ENCODE data around the gene VPS13C. TPM values are rescaled to one million over a fixed set of nuclear protein-coding genes. Genes with fewer than 3 reads are reported as not detected.
A peak's percentile ranks its signal among the peaks of the same experiment; 100 is the strongest.

VPS13C gene
- total RNA-seq, 1 donor from 2014 or later = 54.3 TPM

GRCh38 chr15:61879219-61879618 is 181.0 kb downstream of the VPS13C start:
- no peak for DNase-seq (ENCODE audit: low read depth)

- peak; percentile 2 for DNase-seq (ENCODE audit: low read depth)
These were observed 188.2 kb downstream of the VPS13C start for GRCh38 chr15:61871926-61872522.

GRCh38 chr15:61869656-61870055 is 190.6 kb downstream of the VPS13C start:
- DNase-seq (ENCODE audit: low read depth) = no peak

- DNase-seq (ENCODE audit: low read depth) = no peak
These were observed 198.3 kb downstream of the VPS13C start for GRCh38 chr15:61861962-61862361.

GRCh38 chr15:61857169-61857829 is 202.9 kb downstream of the VPS13C start:
- no peak for DNase-seq (ENCODE audit: low read depth)

- DNase-seq (ENCODE audit: low read depth) = no peak
These were observed 204.0 kb downstream of the VPS13C start for GRCh38 chr15:61856295-61856694.

DNA sequence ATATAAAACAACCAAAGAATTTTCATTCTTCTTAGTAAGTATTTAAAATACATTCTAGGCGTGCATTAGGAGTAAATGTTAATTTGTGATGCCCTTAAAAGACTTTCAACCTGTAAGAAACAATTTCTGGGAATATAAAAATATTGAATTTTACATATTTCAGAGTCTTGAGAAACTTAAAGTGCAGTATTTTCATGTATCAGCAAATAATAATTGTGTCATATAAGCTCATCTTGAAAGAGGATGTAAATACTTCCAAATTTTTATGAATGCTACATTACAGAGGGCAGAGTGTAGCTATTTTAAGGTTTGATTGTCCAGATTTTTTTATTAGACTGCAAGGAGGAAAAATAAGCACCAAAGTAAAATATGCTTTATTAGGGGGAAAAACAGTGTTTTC is 207.1 kb downstream of the VPS13C start:
- no peak for DNase-seq (ENCODE audit: low read depth)

- DNase-seq (ENCODE audit: low read depth) = no peak
These were observed 208.3 kb downstream of the VPS13C start for GRCh38 chr15:61851955-61852354.

GRCh38 chr15:61849447-61849846 is 210.8 kb downstream of the VPS13C start:
- no peak for DNase-seq (ENCODE audit: low read depth)

GRCh38 chr15:61841466-61841865 is 218.8 kb downstream of the VPS13C start:
- DNase-seq (ENCODE audit: low read depth) = peak; percentile 66

- DNase-seq (ENCODE audit: low read depth) = no peak
These were observed 220.2 kb downstream of the VPS13C start for GRCh38 chr15:61840090-61840489.

GRCh38 chr15:61839546-61839945 is 220.7 kb downstream of the VPS13C start:
- DNase-seq (ENCODE audit: low read depth) = no peak

DNA sequence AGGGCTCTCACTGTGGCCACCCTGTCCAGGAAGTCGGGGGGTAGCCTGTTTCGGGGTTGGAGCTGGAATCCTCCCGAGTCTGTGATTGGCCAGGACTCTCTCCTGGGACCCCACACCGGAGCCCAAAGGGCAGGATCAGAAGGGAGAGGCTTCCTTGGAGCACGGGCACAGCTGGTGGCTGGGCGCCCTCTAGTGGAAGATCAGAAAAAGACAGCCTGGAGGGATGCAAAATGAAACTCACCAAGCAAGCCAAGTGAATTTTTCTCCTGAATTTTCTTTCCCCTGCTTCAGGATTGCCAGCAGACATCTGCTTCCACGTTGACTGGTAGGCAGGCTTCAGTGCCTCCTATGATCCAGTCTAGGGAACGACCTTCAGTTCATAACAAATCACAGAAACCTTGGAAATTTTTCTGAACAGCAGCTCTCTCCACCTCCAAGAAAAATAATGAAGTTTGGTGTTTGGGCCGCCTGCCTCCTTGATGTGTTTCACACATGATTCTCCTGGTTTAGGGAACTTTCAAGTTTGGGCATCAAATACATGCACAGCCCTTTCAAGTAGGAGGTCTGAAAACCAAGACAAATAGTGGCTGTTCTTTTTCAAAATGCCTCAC is 224.6 kb downstream of the VPS13C start:
- DNase-seq (ENCODE audit: low read depth) = peak; percentile 77

DNA sequence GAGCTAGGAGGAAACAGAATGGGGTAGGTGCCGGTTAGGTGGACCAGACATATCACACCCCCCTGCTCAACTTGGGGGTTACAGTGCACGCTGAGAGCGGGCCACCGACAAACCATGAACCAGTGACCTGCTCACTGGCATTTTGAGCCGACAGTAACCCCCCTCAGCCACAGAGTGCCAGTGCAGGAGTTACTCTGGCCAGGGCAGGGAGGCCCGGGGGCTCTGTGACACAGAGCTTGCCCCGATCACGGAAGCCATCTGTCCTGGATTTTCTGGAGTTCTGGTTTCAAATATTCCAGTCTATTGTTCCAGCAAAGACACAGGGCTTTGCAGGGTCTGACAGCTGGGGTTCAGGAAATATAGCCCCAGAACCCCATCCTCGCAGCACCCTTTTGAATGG is 225.2 kb downstream of the VPS13C start:
- no peak for DNase-seq (ENCODE audit: low read depth)

DNA sequence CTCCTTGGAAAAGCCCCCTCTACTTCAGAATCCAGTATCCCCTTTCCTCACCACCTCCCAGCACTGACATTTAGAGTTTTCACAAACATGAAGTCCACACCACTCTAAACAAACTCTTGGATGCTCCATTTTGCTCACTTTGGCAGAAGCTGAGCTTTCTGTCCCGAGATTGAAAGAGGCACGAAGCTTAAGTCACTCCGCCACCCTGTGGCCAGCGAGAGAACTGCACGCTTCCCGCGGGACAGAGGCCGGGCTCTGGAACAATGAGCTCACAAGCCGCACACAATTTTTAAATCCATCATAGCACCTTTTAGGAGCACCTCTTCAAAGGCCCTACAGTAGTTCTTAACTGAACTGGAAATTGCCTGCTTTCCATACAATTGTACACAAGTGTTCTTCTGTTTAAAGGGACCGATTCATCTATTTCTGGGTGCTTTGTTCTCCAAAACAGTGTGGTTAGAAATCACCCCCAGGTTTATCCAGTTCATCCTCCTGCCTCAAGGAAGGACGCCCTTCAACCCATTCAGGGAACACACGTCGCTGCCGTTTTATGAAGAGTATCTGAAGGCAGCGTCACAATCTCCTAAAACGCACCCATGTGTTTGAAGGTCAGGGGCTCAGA is 226.1 kb downstream of the VPS13C start:
- DNase-seq (ENCODE audit: low read depth) = peak; percentile 82

- no peak for DNase-seq (ENCODE audit: low read depth)
These were observed 228.0 kb downstream of the VPS13C start for GRCh38 chr15:61832223-61832622.

DNA sequence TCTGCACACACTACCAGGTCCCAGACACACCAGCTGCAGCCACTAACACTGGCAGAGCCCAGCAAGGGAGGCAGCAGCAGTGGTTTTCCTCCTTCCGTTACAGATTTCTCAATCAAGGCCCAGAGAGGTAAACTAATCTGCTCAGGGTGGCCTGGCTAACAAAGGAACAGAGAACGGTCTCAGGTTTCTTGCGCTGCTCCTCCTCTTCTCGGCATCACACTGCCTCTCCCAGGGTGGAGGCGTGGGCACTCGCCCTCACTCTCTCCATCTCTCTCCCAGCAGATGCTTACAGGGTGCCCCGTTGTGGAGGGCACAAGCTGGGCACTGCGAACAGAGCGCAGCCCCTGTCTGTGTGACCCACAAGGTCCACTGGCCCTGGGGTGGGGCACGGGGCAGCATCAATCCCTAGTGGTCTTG is 228.7 kb downstream of the VPS13C start:
- no peak for DNase-seq (ENCODE audit: low read depth)

DNA sequence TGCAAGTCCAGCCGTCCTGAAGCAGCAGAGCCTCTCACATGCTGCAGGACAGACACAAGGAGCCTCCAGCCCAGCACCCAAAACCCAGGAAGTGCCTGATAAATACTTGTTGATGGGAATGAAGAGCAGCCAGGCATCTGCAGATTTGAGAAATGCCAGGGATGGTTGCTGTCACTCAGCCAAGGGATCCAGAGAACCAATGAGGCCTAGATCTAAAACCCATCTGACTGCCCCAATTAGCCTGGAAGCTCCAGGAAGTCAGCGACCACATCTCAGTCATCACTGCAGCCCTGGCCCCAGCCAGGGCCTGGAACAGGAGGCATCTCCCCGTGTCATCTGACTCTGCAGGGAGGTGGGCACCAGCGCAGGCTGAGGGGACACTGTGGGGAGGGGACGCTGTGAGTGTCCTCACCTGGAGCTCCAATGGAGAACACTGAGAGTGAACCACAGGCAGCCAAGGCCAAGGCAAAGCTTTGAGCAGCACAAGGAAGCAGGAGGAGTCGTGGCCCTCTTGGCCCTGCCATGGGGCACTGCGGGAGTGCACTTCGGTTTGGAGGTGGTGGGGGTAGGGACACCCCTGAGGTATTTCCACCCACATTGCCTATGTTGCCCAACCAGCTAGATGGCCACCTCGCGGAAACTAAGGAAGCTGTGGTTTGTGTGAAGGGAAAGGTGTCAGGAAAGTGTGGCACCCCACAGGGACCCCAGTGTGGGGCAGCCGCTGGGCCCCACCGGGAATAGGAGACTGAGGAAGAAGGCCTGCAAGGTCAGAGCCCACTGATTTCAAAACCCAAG is 229.5 kb downstream of the VPS13C start:
- DNase-seq (ENCODE audit: low read depth) = no peak

DNA sequence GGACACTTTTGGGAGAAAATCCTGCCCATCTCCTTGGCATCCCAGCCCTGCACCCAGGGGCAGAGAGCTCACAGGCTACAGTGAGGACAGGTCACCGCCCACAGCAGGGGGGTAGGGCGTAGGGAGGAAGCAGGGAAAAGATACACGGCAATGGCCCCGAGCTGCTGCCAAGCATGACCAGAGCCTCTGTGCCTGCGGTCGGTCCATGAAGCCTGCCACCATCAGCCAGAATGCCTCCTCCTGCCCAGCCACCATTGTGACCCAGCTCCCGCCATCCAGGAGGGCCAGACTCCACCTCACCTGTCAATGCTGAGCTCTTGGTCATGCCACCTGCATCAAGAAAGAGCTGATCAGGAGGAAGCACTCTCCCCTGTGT is 230.7 kb downstream of the VPS13C start:
- no peak for DNase-seq (ENCODE audit: low read depth)

DNA sequence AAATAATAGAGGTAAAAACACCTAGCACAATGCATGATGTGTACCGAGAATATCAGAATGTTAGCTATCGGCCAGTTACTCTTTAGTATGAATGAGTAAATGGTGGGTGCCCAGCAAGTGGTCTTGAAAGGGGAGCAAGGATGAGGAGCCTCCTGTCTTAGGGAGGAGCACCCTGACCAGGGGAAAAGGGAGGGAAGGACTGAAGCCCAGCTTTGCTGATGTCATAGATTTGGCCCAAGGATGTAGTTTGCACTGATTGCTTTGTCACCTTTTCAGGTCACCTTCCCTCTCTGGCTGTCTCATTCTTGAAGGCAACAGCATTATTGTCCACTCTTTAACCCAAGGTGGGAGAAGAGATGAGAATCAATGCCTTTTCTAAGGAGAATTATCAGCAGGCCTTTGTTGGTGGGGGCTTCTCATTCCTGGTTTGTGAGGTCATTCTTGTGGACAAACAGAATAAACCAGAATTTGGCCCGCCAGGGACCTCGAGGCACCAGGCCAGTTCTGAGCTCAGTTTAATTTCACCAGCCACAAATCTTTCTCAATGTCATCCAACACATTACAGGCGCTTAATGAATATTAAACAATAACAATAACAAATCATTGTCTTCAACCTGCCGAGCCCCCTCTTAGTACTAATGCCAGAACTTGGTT is 231.3 kb downstream of the VPS13C start:
- DNase-seq (ENCODE audit: low read depth) = no peak

- no peak for DNase-seq (ENCODE audit: low read depth)
These were observed 232.2 kb downstream of the VPS13C start for GRCh38 chr15:61828008-61828407.
